ENCODE results near the gene MAP4K5. TPM values are rescaled to one million over a fixed set of nuclear protein-coding genes. Genes with fewer than 3 reads are reported as not detected.

Gene MAP4K5
- total RNA-seq, 2 donors from 2014 or later, result 17.6 to 25.3 TPM

- intact Hi-C loops (cut with DNase I), result loop anchor here (5.0 kb wide), 2 partner anchors 197 to 217 kb away; no protein-coding TSS in a partner anchor
- ATAC-seq (no peak), DNase-seq (no peak)
Measured at GRCh38 chr14:50534416-50534815, 2.0 kb upstream of the MAP4K5 start.

DNA sequence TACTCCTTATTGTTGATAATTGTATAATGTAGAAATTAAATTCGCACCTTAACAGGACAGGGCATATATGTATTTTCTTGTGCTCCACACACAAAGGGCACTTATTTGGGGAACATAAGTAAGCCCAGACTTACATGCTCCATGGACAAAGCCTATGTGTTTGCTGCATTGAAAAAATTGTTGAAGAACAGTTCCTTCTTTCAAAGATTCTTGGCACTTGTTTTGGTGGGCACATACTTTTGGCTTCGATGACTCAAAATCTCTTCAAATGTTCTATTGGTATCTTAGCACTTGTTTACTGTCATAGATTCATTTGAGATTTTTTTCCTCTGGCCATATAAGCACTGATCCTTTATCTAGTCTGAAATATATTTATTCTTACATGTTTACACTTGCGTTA is 1.4 kb upstream of the MAP4K5 start:
- no peak for ATAC-seq
- no peak for DNase-seq
- intact Hi-C loops (cut with DNase I), result loop anchor here (5.0 kb wide), 2 partner anchors 197 to 217 kb away; no protein-coding TSS in a partner anchor

- intact Hi-C loops (cut with DNase I), result loop anchor here (5.0 kb wide), 2 partner anchors 196 to 216 kb away; no protein-coding TSS in a partner anchor
- peak in 1 of 2 donors; percentile 3 for ATAC-seq
- no peak for DNase-seq
Measured at GRCh38 chr14:50533241-50533705, 904 bp upstream of the MAP4K5 start.

GRCh38 chr14:50531595-50532501 is 521 bp downstream of the MAP4K5 start:
- DNase-seq, result peak; percentile 68
- ATAC-seq, result peak; percentile 66 to 76
- intact Hi-C loops (cut with DNase I), result loop anchor here (1.0 to 5.0 kb wide), 3 partner anchors 195 to 215 kb away; no protein-coding TSS in a partner anchor

GRCh38 chr14:50530794-50531365 is 1.5 kb downstream of the MAP4K5 start:
- intact Hi-C loops (cut with DNase I), result loop anchor here (5.0 kb wide), 2 partner anchors 194 to 214 kb away; no protein-coding TSS in a partner anchor
- ATAC-seq (no peak), DNase-seq (no peak)

- no peak for DNase-seq
- intact Hi-C loops (cut with DNase I), result loop anchor here (5.0 kb wide), 2 partner anchors 193 to 213 kb away; no protein-coding TSS in a partner anchor
- ATAC-seq, result no peak
Measured at GRCh38 chr14:50530358-50530757, 2.0 kb downstream of the MAP4K5 start.

DNA sequence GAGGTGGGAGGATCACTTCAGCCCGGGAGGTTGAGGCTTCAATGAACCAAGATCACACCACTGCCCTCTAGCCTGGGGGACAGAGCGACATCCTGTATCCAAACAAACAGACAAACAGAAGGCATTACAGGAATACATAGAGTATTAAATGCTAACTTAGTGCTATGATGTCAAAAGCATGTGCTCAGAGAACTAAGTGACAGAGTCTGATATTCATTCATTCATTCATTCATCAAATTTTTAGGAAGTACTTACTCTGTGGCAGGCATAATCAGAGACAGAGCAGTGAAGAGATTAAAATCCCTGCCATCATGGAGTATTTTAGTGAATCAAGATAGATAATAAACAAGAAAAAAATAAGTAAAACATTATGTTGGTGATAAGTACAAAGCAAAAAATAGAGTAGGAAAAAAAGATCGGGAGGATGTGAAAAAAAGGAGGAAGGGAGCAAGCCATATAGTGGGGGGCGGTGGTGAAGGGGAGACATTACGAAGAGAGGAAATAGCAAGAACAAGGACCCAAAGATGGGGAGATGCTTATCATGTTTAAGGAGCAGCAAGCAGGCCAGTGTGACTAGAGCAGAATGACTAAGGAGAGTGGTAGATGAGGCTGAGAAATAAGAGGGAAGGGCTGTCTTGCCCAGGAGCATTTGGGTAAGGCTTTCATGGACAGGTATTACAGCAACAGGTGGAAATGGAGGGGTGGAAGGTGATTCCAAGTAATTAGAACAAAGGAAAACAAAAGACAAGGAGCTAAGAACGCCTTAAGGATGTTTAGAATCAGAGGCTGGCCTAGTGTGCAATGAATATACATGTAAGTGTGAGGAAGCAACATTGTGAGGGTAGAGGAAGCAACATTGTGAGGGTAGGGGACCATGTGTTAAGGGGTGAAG is 2.8 kb downstream of the MAP4K5 start:
- DNase-seq (no peak), ATAC-seq (no peak)
- intact Hi-C loops (cut with DNase I), result loop anchor here (5.0 kb wide), 2 partner anchors 192 to 212 kb away; no protein-coding TSS in a partner anchor

GRCh38 chr14:50528000-50528399 is 4.4 kb downstream of the MAP4K5 start:
- intact Hi-C loops (cut with DNase I), result no loop called here
- ATAC-seq (no peak), DNase-seq (no peak)

- intact Hi-C loops (cut with DNase I), result no loop called here
- DNase-seq (no peak), ATAC-seq (no peak)
Measured at GRCh38 chr14:50524731-50525515, 7.4 kb downstream of the MAP4K5 start.

- DNase-seq (no peak), ATAC-seq (no peak)
- intact Hi-C loops (cut with DNase I), result no loop called here
Measured at GRCh38 chr14:50524060-50524459, 8.3 kb downstream of the MAP4K5 start.

GRCh38 chr14:50523271-50524041 is 8.9 kb downstream of the MAP4K5 start:
- intact Hi-C loops (cut with DNase I), result no loop called here
- DNase-seq (no peak), ATAC-seq (no peak)

DNA sequence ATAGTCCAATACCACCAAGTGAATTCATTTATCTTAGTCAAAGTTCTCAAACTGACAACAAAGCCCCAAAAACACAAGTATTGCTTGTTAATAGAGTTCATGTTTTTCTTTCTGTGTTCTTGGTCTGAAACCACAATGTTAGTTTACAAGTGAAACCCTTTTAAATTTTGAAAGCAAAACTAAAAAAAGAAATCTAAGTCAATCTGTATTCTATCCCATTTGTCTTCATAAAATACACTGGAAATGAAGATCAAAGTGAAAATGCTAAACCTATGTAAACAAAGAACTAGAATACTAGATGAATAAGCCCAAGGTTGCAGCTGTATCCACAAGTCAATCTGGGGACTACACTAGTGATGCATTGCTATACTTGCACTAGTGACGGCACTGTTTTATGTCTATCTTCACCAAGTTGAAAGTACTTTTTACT is 10.4 kb downstream of the MAP4K5 start:
- peak in 1 of 2 donors; percentile 33 for ATAC-seq
- no peak for DNase-seq
- intact Hi-C loops (cut with DNase I), result no loop called here

- ATAC-seq (peak; percentile 44 to 91), DNase-seq (peak; percentile 31)
- intact Hi-C loops (cut with DNase I), result no loop called here
Measured at GRCh38 chr14:50520947-50521815, 11.2 kb downstream of the MAP4K5 start.

DNA sequence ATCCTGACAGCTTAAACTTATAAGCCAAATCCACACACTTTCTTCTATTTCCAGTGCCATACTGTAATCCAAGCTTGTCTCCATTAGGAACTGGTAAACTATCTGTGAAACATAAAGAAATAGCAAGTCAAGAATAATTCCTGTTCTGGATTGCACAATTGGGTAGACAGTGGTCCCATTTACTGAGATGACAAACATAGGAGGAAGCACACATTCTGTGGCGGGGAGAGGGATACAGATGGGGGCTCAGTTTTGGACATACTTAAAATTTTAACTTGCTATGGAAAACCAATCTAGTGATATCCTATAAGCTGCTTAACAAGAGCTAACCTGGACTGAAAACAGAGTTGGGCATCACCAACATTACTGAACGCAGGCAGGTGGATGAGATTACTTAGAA is 16.3 kb downstream of the MAP4K5 start:
- ATAC-seq (no peak), DNase-seq (no peak)
- intact Hi-C loops (cut with DNase I), result no loop called here

GRCh38 chr14:50512463-50512862 is 19.9 kb downstream of the MAP4K5 start:
- intact Hi-C loops (cut with DNase I), result no loop called here
- ATAC-seq, result no peak
- DNase-seq, result no peak

DNA sequence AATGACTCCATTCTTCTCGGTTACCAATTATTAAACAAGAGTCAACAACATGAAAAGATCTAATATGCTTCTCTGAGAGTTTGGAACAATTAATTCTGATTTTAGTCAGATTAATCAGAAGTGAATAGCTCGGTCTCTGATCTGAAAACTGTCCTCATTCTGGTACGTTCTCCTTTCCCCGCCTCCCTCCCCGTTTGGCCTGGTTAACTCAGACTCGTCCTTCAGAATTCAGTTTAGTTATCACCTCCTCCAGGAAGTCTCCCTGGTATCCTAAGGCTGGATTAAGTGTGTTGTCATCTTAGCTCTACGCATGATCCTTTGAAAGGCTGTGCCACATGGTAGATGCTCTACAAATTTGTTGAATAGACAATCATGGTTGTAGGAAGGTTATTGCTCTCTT is 22.2 kb downstream of the MAP4K5 start:
- DNase-seq (no peak), ATAC-seq (no peak)
- intact Hi-C loops (cut with DNase I), result no loop called here
